Mesendoderm (in vitro differentiated cells): Measurements from ENCODE around the gene OMP.

ENCODE experiments used
- DNase-seq: peaks from one replicate; pipeline ENCODE4 v3.0.0; 2013
- H2AK5ac ChIP-seq: 2 replicates; pipeline ENCODE4 v1.6.1; 2013; ENCODE audit warnings: low read length, inconsistent platforms
- H2BK120ac ChIP-seq: 2 replicates; pipeline ENCODE4 v1.6.1; 2013; ENCODE audit warnings: low read depth, mild to moderate bottlenecking, low read length, moderate library complexity, mixed read lengths
- H2BK15ac ChIP-seq: replicated peaks from 2 replicates; pipeline ENCODE4 v1.6.1; 2013; ENCODE audit warnings: low read depth, mild to moderate bottlenecking, moderate library complexity
- H2BK5ac ChIP-seq: 2 replicates; pipeline ENCODE4 v1.6.1; 2013; ENCODE audit warnings: low read length, inconsistent platforms
- H3K18ac ChIP-seq: 2 replicates; pipeline ENCODE4 v1.6.1; 2013; ENCODE audit warnings: mild to moderate bottlenecking, low read length, mixed read lengths
- H3K23ac ChIP-seq: one replicate; pipeline ENCODE4 v1.6.1; 2013; ENCODE audit warnings: low read length
- H3K27ac ChIP-seq: 2 replicates; pipeline ENCODE4 v1.5.1; 2013; ENCODE audit warnings: low read depth, mild to moderate bottlenecking, inconsistent platforms, low read length, moderate library complexity
- H3K27me3 ChIP-seq: 2 replicates; pipeline ENCODE4 v1.6.1; 2013; ENCODE audit warnings: low read length, control low read depth, mild to moderate bottlenecking, inconsistent platforms; ENCODE audit not compliant: insufficient read depth, poor library complexity
- H3K36me3 ChIP-seq: 2 replicates; pipeline ENCODE4 v1.6.1; 2013; ENCODE audit warnings: low read length, inconsistent platforms; ENCODE audit not compliant: control insufficient read depth, insufficient read depth
- H3K4ac ChIP-seq: one replicate; pipeline ENCODE4 v1.6.1; 2013; ENCODE audit warnings: low read depth, mild to moderate bottlenecking, low read length, moderate library complexity
- H3K4me1 ChIP-seq: 2 replicates; pipeline ENCODE4 v1.6.1; 2013; ENCODE audit warnings: low read depth, low read length, inconsistent platforms; ENCODE audit not compliant: control insufficient read depth
- H3K4me2 ChIP-seq: 2 replicates; pipeline ENCODE4 v1.6.1; 2013; ENCODE audit warnings: low read length
- H3K4me3 ChIP-seq: 2 replicates; pipeline ENCODE4 v1.5.1; 2013; ENCODE audit warnings: mild to moderate bottlenecking, low read length
- H3K56ac ChIP-seq: one replicate; pipeline ENCODE4 v1.6.1; 2013; ENCODE audit warnings: low read length
- H3K79me1 ChIP-seq: 2 replicates; pipeline ENCODE4 v1.6.1; 2013; ENCODE audit warnings: low read length, inconsistent platforms
- H3K79me2 ChIP-seq: 2 replicates; pipeline ENCODE4 v1.6.1; 2013; ENCODE audit warnings: mild to moderate bottlenecking, low read length; ENCODE audit not compliant: control insufficient read depth, insufficient read depth
- H3K9ac ChIP-seq: 2 replicates; pipeline ENCODE4 v1.6.1; 2013; ENCODE audit warnings: low read length, inconsistent platforms
- H4K5ac ChIP-seq: one replicate; pipeline ENCODE4 v1.6.1; 2013; ENCODE audit warnings: low read length
- H4K8ac ChIP-seq: one replicate; pipeline ENCODE4 v1.6.1; 2013; ENCODE audit warnings: low read depth, mild to moderate bottlenecking, control low read depth, low read length, moderate library complexity
- WGBS: extraction: QIAGEN DNeasy Blood & Tissue Kit; methylation state at CpG from one replicate; pipeline ENCODE4 v1.1.7; 2013; ENCODE audit warnings: low lambda C conversion rate, missing lambda C conversion rate; ENCODE audit not compliant: insufficient coverage; ENCODE audit errors: extremely low coverage; 5-methylcytosine and 5-hydroxymethylcytosine counted together

The OMP gene

DNA sequence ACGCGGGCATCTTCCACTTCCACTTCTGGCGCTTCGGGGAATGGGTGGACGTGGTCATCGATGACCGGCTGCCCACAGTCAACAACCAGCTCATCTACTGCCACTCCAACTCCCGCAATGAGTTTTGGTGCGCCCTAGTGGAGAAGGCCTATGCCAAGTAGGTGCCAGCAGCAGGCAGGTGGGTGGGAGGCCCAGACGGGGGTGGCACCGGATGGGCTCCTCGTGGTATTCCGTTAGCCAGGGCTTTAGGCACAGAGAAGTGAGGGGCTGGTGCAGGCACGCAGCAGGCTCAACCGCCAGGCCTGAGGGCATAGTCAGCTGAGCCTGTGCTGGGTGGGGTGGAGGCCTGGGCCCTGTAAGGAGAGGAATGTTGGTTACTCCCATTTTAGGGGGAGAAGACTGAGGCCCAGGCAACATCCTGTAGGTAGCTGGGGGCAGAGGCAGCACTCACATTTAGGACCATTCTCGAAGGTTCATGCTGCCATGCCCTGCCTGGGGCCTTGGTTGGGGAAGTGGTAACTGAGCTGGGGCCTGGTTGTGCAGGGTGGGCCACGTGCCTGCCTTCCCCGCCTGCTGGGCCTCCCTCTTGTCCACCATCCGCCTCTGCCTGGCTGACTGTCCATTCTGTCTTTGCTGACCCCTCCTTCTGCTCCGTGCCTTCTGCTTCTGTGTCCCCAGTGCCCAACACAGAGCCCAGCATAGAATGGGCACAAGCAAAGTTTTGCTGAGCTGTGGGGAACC is 10.2 kb downstream of the OMP start:
- H3K27ac ChIP-seq, result no peak overlapping the region
- H3K9ac ChIP-seq, result no peak overlapping the region
- no peaks in the 10 kb centered on the region for H3K27me3 ChIP-seq
- no CpG with 5 or more reads among the region's 20 CpGs for WGBS
- no peak overlapping the region for H3K4me3 ChIP-seq
- no peak overlapping the region for H2BK15ac ChIP-seq
- no peak overlapping the region for H3K23ac ChIP-seq
- no peak overlapping the region for H3K56ac ChIP-seq
- no peak for DNase-seq
- no peak overlapping the region for H2BK120ac ChIP-seq
- no peaks in the 10 kb centered on the region for H3K79me2 ChIP-seq
- no peaks in the 10 kb centered on the region for H3K36me3 ChIP-seq
- H3K4me2 ChIP-seq, result no peak overlapping the region
- H2BK5ac ChIP-seq, result no peak overlapping the region
- H3K4me1 ChIP-seq, result no peaks in the 10 kb centered on the region
- H4K5ac ChIP-seq, result no peak overlapping the region
- no peak overlapping the region for H4K8ac ChIP-seq
- H3K79me1 ChIP-seq, result no peaks in the 10 kb centered on the region
- H3K4ac ChIP-seq, result no peak overlapping the region
- no peak overlapping the region for H2AK5ac ChIP-seq
- no peak overlapping the region for H3K18ac ChIP-seq

DNA sequence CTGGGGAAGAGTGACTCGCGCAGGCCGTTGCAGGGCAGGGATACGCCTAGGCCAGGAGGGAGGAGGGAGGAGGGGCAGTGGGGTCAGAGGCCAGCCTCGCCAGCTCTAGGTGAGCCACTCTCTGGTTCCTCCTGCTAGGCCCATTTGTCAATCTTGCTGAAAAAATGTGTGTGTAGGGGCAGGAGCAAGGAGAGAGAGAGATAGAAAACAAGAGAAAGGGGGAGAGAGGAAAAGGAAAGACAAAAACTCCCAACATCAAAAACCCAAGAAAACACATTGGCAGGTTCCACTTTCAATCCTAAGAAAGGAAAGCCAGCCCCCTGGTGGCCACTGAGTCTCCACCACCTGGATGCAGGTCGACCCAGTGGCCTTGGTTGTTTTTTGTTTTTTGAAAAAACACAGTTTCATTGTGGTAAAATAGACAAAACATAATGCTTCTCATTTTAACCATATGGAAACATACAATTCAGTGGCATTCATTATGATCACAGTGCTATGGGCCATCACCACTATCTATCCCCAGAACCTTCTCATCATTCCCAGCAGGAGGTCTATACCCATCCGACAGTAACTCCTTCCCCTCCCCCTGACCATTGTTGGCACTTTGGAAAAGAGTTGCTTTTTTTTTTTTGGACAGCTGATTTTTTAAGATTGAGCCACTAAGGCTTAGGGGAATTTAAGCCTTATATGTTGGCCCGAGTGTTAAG is 10.9 kb downstream of the OMP start:
- no peak overlapping the region for H3K18ac ChIP-seq
- H4K5ac ChIP-seq, result no peak overlapping the region
- no peak overlapping the region for H4K8ac ChIP-seq
- no peaks in the 10 kb centered on the region for H3K36me3 ChIP-seq
- no peak overlapping the region for H3K4ac ChIP-seq
- DNase-seq, result peak; percentile 68
- no peak overlapping the region for H3K9ac ChIP-seq
- H3K27me3 ChIP-seq, result no peaks in the 10 kb centered on the region
- H3K23ac ChIP-seq, result no peak overlapping the region
- no peaks in the 10 kb centered on the region for H3K79me1 ChIP-seq
- H2AK5ac ChIP-seq, result no peak overlapping the region
- H3K4me1 ChIP-seq, result no peaks in the 10 kb centered on the region
- H3K4me3 ChIP-seq, result no peak overlapping the region
- H2BK15ac ChIP-seq, result no peak overlapping the region
- H3K4me2 ChIP-seq, result no peak overlapping the region
- no CpG with 5 or more reads among the region's 8 CpGs for WGBS
- H2BK5ac ChIP-seq, result no peak overlapping the region
- H3K56ac ChIP-seq, result no peak overlapping the region
- no peaks in the 10 kb centered on the region for H3K79me2 ChIP-seq
- no peak overlapping the region for H3K27ac ChIP-seq
- H2BK120ac ChIP-seq, result no peak overlapping the region

DNA sequence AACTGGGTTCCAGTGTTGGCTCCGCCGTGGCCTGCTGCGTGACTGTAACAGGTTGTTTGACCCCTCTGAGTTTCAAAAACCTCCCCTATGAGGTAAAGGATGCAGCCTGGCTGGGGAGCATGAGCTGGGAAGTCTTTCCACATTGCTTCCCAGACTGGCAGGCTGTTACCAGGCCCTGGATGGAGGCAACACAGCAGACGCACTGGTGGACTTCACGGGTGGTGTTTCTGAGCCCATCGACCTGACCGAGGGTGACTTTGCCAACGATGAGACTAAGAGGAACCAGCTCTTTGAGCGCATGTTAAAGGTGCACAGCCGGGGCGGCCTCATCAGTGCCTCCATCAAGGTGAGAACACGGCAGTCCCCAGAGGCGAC is 11.4 kb downstream of the OMP start:
- no CpG with 5 or more reads among the region's 13 CpGs for WGBS
- no peaks in the 10 kb centered on the region for H3K36me3 ChIP-seq

DNA sequence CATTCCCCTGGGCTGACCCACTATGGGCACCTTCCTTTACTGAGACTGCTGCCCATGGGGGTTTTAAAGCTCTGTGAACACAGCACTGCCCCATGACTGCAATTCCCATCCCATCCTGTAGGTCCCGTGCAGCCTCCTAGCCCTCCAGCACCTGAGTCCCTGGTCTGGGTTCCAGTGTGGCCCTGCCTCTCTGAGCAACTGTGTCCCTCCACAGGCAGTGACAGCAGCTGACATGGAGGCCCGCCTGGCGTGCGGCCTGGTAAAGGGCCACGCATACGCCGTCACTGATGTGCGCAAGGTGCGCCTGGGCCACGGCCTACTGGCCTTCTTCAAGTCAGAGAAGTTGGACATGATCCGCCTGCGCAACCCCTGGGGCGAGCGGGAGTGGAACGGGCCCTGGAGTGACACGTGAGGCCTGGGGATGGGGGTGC is 12.6 kb downstream of the OMP start:
- no peaks in the 10 kb centered on the region for H3K79me1 ChIP-seq
- no peak overlapping the region for H2BK5ac ChIP-seq
- no peaks in the 10 kb centered on the region for H3K27me3 ChIP-seq
- no peak overlapping the region for H2AK5ac ChIP-seq
- no peak overlapping the region for H3K56ac ChIP-seq
- H3K18ac ChIP-seq, result no peak overlapping the region
- H3K9ac ChIP-seq, result no peak overlapping the region
- H3K23ac ChIP-seq, result no peak overlapping the region
- H3K4me2 ChIP-seq, result no peak overlapping the region
- peak; percentile 51 for DNase-seq
- H3K27ac ChIP-seq, result no peak overlapping the region
- no peaks in the 10 kb centered on the region for H3K79me2 ChIP-seq
- no peak overlapping the region for H3K4me3 ChIP-seq
- H4K8ac ChIP-seq, result no peak overlapping the region
- H4K5ac ChIP-seq, result no peak overlapping the region
- H3K36me3 ChIP-seq, result no peaks in the 10 kb centered on the region
- no peak overlapping the region for H2BK15ac ChIP-seq
- no peak overlapping the region for H2BK120ac ChIP-seq
- H3K4ac ChIP-seq, result no peak overlapping the region
- no CpG with 5 or more reads among the region's 16 CpGs for WGBS
- no peaks in the 10 kb centered on the region for H3K4me1 ChIP-seq

More for the DNA sequence above, 11.4 kb downstream of the OMP start:
- no peak overlapping the region for H3K4me3 ChIP-seq
- no peak overlapping the region for H3K23ac ChIP-seq
- no peak overlapping the region for H4K8ac ChIP-seq
- H3K4ac ChIP-seq, result no peak overlapping the region
- H3K27me3 ChIP-seq, result no peaks in the 10 kb centered on the region
- H4K5ac ChIP-seq, result no peak overlapping the region
- H3K4me2 ChIP-seq, result no peak overlapping the region
- H2BK5ac ChIP-seq, result no peak overlapping the region
- no peak overlapping the region for H2AK5ac ChIP-seq
- no peak overlapping the region for H3K9ac ChIP-seq
- no peaks in the 10 kb centered on the region for H3K4me1 ChIP-seq
- no peak overlapping the region for H3K56ac ChIP-seq
- H2BK120ac ChIP-seq, result no peak overlapping the region
- H3K79me1 ChIP-seq, result no peaks in the 10 kb centered on the region
- no peaks in the 10 kb centered on the region for H3K79me2 ChIP-seq
- H3K18ac ChIP-seq, result no peak overlapping the region
- no peak overlapping the region for H2BK15ac ChIP-seq
- no peak overlapping the region for H3K27ac ChIP-seq
- no peak for DNase-seq

GRCh38 chr11:77115956-77116355 is 13.3 kb downstream of the OMP start:
- H3K36me3 ChIP-seq, result no peaks in the 10 kb centered on the region
- H3K23ac ChIP-seq, result no peak overlapping the region
- H2BK5ac ChIP-seq, result no peak overlapping the region
- no peak for DNase-seq
- no peak overlapping the region for H3K4ac ChIP-seq
- no peak overlapping the region for H3K18ac ChIP-seq
- H2AK5ac ChIP-seq, result no peak overlapping the region
- no peaks in the 10 kb centered on the region for H3K27me3 ChIP-seq
- no peak overlapping the region for H3K9ac ChIP-seq
- H4K8ac ChIP-seq, result no peak overlapping the region
- no peaks in the 10 kb centered on the region for H3K79me1 ChIP-seq
- H3K4me3 ChIP-seq, result no peak overlapping the region
- H3K4me1 ChIP-seq, result no peaks in the 10 kb centered on the region
- no peaks in the 10 kb centered on the region for H3K79me2 ChIP-seq
- no peak overlapping the region for H3K4me2 ChIP-seq
- no peak overlapping the region for H2BK120ac ChIP-seq
- no peak overlapping the region for H4K5ac ChIP-seq
- no peak overlapping the region for H2BK15ac ChIP-seq
- no CpG with 5 or more reads among the region's 15 CpGs for WGBS
- no peak overlapping the region for H3K56ac ChIP-seq
- no peak overlapping the region for H3K27ac ChIP-seq
